Raji (cell line): ENCODE measurements around the gene MED7.

Experiments used
- POLR2A ChIP-seq: IDR thresholded peaks from 2 replicates; pipeline ENCODE4 v1.6.1; 2011; ENCODE audit warnings: low read depth, low read length, control low read depth; ENCODE audit not compliant: insufficient read depth

Gene MED7

GRCh38 chr5:157142317-157143126 is at the start of gene MED7:
TSS of gene MED7 (minus strand) at chr5:157142865. CDS start at chr5:157139431, 3,434 bp downstream.
- peak; percentile 89 for TF ChIP-seq POLR2A

GRCh38 chr5:157189223-157189622 is 46.6 kb upstream of the MED7 start:
- no peak for TF ChIP-seq POLR2A

- no peak for TF ChIP-seq POLR2A
These were observed 45.6 kb upstream of the MED7 start for GRCh38 chr5:157188270-157188669.

- no peak for TF ChIP-seq POLR2A
These were observed 44.5 kb upstream of the MED7 start for GRCh38 chr5:157187046-157187754.

- TF ChIP-seq POLR2A: no peak
These were observed 43.8 kb upstream of the MED7 start for GRCh38 chr5:157186309-157187045.

GRCh38 chr5:157184117-157184670 is 41.5 kb upstream of the MED7 start:
- TF ChIP-seq POLR2A: no peak

- no peak for TF ChIP-seq POLR2A
These were observed 39.6 kb upstream of the MED7 start for GRCh38 chr5:157182143-157182757.

- TF ChIP-seq POLR2A: no peak
These were observed 38.0 kb upstream of the MED7 start, which contains the start of gene ITK for GRCh38 chr5:157180374-157181264. TSS of gene ITK (plus strand) at chr5:157180840. CDS start at chr5:157180978, 138 bp downstream.

GRCh38 chr5:157178966-157179365 is 36.3 kb upstream of the MED7 start:
- no peak for TF ChIP-seq POLR2A

GRCh38 chr5:157177953-157178352 is 35.3 kb upstream of the MED7 start:
- TF ChIP-seq POLR2A: no peak

- TF ChIP-seq POLR2A: no peak
These were observed 32.5 kb upstream of the MED7 start for GRCh38 chr5:157175071-157175612.

- peak; percentile 38; the same call in 1 of the 2 replicates for TF ChIP-seq POLR2A
These were observed 29.7 kb upstream of the MED7 start for GRCh38 chr5:157172403-157172802.

- TF ChIP-seq POLR2A: no peak
These were observed 25.6 kb upstream of the MED7 start for GRCh38 chr5:157168286-157168685.

- no peak for TF ChIP-seq POLR2A
These were observed 24.6 kb upstream of the MED7 start for GRCh38 chr5:157167214-157167621.
